Subcutaneous adipose tissue (tissue), 4 donors: Measurements from ENCODE around the gene ASTN1. TPM values are rescaled to one million over a fixed set of nuclear protein-coding genes. Genes with fewer than 3 reads are reported as not detected.

Source experiments
- CTCF ChIP-seq: fragments of 450-650 bp; IDR thresholded peaks from one replicate; pipeline ENCODE4 v1.5.1; 2016; ENCODE audit warnings: low read depth, mild to moderate bottlenecking, control low read depth, antibody characterized with exemption, moderate library complexity
- total RNA-seq, 4 donors: library from RNA; depleted of rRNA; stranded (reverse); fragments of >200 nt; gene quantifications; one replicate each; pipeline ENCODE4 v1.1.0, GENCODE V29; 2016

ASTN1 gene
- total RNA-seq, 4 donors from 2014 or later: 0.33 TPM; not detected in 3

DNA sequence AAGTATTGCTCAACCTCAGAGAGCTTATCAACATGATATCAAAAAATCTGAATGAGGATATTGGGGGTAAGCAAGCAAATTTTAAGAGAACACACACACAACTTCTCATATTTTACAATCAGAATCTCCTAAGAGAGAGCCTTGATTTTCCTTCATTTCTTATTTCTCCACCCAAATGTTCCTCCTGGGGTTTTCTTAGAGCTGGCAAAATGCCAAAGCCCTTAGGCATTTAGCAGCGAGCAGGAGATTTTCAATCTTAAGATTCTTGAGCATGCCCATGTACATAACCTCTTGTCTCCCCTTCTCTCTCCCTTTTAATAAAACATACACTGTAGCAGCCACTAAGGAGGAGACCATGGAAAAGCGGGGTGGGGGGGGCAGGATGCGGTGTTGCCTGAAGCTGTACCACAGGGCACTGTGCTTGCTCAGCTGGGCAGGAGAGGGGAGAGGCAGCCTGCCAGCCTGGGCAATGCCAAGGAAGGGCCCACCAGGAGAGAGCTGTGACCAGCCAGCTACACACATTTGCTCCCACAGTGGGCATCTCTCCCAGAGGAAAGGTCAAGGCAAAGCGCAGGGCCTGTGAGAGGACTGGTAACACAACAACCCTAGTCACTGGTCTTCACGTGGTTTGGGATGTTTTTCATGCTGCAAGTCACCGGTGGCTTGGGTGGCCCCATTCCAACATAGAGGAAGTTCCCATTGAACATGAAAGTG is 10.6 kb upstream of the ASTN1 start:
- no peak for TF ChIP-seq CTCF

- no peak for TF ChIP-seq CTCF
Observed at GRCh38 chr1:177173976-177174375, 9.5 kb upstream of the ASTN1 start.

DNA sequence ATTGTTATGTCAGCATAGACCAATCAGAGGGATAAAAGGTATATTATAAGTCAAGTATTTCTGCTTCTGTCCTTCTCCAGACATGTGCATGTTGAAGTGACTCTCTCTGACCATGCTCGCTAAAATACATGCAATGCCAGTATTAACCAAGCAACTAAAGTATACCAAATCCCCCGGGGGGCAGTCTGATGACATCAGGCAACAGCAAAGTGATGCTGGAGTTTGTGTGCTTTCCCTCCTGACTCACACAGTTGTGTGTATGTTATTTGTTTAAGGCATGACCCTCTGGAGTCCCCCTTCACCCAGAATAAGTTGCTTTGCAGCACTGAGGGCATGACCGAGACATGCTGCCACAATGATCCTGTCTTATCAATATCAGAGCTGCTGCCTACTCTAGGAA is 8.4 kb upstream of the ASTN1 start:
- no peak for TF ChIP-seq CTCF

GRCh38 chr1:177172272-177172671 is 7.8 kb upstream of the ASTN1 start:
- TF ChIP-seq CTCF: no peak

DNA sequence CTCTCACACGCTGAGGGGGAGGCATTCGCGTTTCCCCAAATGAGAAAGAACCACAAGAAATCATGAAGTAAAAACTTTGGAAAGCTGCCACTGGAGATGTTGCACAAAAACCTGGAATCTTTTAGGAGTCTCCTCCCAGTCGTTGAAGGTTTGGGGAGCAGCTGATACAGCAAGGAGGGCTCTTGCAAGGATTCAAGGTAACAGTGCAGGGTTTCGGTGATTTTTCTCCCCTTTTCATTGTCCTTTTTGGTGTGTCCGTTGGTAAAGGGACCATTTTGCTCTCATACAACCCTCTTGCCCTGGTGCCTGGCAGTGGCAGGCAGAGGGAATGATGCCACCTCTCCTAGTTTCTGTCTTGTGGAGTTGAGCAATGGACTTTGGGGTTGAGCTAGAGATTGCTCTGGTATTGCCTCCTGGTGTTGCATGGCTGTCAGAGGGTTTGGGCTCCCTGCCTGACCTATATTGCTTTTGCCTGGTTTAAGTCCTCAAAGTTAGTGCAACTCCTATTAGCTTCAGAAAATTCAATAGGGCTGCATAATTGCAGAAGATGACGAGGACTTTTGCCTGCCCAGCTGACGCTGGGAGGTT is 7.1 kb upstream of the ASTN1 start:
- TF ChIP-seq CTCF: no peak

- TF ChIP-seq CTCF: no peak
Observed at GRCh38 chr1:177170756-177171535, 6.4 kb upstream of the ASTN1 start, which contains the start of gene BRINP2. BRINP2 (plus strand) TSS chr1:177170958; CDS start chr1:177229877, 58,919 bp downstream.

DNA sequence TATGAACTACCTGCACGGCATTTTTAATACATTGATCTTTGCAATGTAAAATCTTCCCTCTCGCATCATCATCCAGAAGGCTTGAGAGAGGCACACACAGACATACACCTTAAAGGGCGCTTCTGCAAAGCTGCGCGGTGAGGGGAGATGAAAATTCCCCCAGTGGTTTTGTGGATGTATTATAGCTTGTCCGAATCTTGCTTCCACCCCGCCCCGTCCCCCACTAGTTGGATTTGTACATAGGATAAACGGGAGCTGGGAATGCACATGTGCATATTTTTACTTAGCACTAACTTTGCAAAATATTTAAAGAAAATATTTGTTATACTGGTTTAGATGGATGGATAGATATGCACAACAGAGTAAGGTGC is 542 bp upstream of the ASTN1 start:
- TF ChIP-seq CTCF: no peak
